ENCODE data around the gene KCNN1. TPM values are rescaled to one million over a fixed set of nuclear protein-coding genes. Genes with fewer than 3 reads are reported as not detected.

KCNN1 gene
- total RNA-seq, 1 experiment from 2014 or later = 0.61 TPM

- no TSS peak for BruUV-seq (replicated peaks)
- CTCF ChIA-PET = interaction anchor here (0.6 kb wide), 1 partner anchor 24 kb away, joined by 3 read pairs; no protein-coding TSS in a partner anchor
Measured at GRCh38 chr19:17972230-17972629, 5.3 kb downstream of the KCNN1 start.

GRCh38 chr19:17973759-17974158, 6.9 kb downstream of the KCNN1 start:
- H3K36me3 ChIP-seq (ENCODE audit: control insufficient read depth in 1 of 2, insufficient read depth in 2 of 2, low read length in 2 of 2) = no peaks in the 10 kb centered on the region
- H3K4me2 ChIP-seq (ENCODE audit: low read length) = no peak overlapping the region
- RAD21 ChIA-PET (ENCODE audit: low non-redundant PET in 1 of 2, low total read pairs in 2 of 2, uncharacterized antibody in 2 of 2, unreplicated experiment in 2 of 2) = no interaction called here
- no peaks in the 10 kb centered on the region for H4K20me1 ChIP-seq (ENCODE audit: insufficient read depth)
- TF ChIP-seq EZH2 (IDR thresholded peaks at IDR 0.05) = no peak
- no peak for TF ChIP-seq ATF3 (IDR thresholded peaks at IDR 0.05)
- TF ChIP-seq, protein P1, sequence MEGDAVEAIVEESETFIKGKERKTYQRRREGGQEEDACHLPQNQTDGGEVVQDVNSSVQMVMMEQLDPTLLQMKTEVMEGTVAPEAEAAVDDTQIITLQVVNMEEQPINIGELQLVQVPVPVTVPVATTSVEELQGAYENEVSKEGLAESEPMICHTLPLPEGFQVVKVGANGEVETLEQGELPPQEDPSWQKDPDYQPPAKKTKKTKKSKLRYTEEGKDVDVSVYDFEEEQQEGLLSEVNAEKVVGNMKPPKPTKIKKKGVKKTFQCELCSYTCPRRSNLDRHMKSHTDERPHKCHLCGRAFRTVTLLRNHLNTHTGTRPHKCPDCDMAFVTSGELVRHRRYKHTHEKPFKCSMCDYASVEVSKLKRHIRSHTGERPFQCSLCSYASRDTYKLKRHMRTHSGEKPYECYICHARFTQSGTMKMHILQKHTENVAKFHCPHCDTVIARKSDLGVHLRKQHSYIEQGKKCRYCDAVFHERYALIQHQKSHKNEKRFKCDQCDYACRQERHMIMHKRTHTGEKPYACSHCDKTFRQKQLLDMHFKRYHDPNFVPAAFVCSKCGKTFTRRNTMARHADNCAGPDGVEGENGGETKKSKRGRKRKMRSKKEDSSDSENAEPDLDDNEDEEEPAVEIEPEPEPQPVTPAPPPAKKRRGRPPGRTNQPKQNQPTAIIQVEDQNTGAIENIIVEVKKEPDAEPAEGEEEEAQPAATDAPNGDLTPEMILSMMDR (IDR thresholded peaks at IDR 0.05 in 2 of 3, conservative IDR thresholded peaks at IDR 0.05 in 1 of 3; ENCODE audit: borderline replicate concordance in 1 of 3, insufficient read depth in 1 of 3, low read depth in 2 of 3, low read length in 2 of 3) = no peak
- no peak for TF ChIP-seq JUND (IDR thresholded peaks at IDR 0.05)
- TF ChIP-seq ZFX (IDR thresholded peaks at IDR 0.05) = no peak
- TF ChIP-seq POLR2A (IDR thresholded peaks at IDR 0.05; ENCODE audit: borderline replicate concordance, extremely low read depth, insufficient read depth, insufficient read length) = no peak
- no peak for TF ChIP-seq MAX (IDR thresholded peaks at IDR 0.05)
- no peak for TF ChIP-seq TCF7L2 (IDR thresholded peaks at IDR 0.05; ENCODE audit: borderline replicate concordance, extremely low read depth, insufficient read depth, insufficient read length)
- no peak for TF ChIP-seq ZBTB33 (IDR thresholded peaks at IDR 0.05; ENCODE audit: extremely low read depth, insufficient replicate concordance, low read length)
- TF ChIP-seq YY1 (IDR thresholded peaks at IDR 0.05; ENCODE audit: extremely low read depth, insufficient replicate concordance, low read depth, low read length) = no peak
- TF ChIP-seq ELF1 (IDR thresholded peaks at IDR 0.05; ENCODE audit: borderline replicate concordance, low read depth) = no peak
- no peak overlapping the region for H3K9ac ChIP-seq (ENCODE audit: low read length)
- no peaks in the 10 kb centered on the region for H3K9me2 ChIP-seq (ENCODE audit: insufficient read depth)
- no peaks in the 10 kb centered on the region for H3K79me2 ChIP-seq (ENCODE audit: insufficient read depth, low read length)
- H3K27me3 ChIP-seq (ENCODE audit: insufficient read depth, low read length) = no peaks in the 10 kb centered on the region
- ATAC-seq = no peak
- POLR2A ChIA-PET = no interaction called here
- H3K4me3 ChIP-seq (replicated peaks in 1 of 2; ENCODE audit: low read depth in 1 of 2, low read length in 2 of 2) = no peak overlapping the region
- no peak overlapping the region for H2AFZ ChIP-seq (ENCODE audit: low read depth, low read length, poor library complexity, severe bottlenecking)
- DNase-seq (ENCODE audit: low read depth, low spot score) = no peak
- H3K27ac ChIP-seq (ENCODE audit: low read depth, low read length) = no peak overlapping the region
- H3K9me3 ChIP-seq (ENCODE audit: control insufficient read depth in 1 of 2, insufficient read depth in 1 of 2, low read depth in 1 of 2, low read length in 2 of 2) = no peaks in the 10 kb centered on the region
- CTCF ChIA-PET = no interaction called here
- no TSS peak for BruUV-seq (replicated peaks)
- H3K4me1 ChIP-seq (ENCODE audit: control insufficient read depth in 1 of 2, insufficient read depth in 2 of 2, low read length in 2 of 2) = no peaks in the 10 kb centered on the region
- intact Hi-C loops (cut with micrococcal nuclease) = no loop called here

More at GRCh38 chr19:17972230-17972629, 5.3 kb downstream of the KCNN1 start:
- H4K20me1 ChIP-seq (ENCODE audit: insufficient read depth) = no peaks in the 10 kb centered on the region
- H3K4me2 ChIP-seq (ENCODE audit: low read length) = no peak overlapping the region
- DNase-seq (ENCODE audit: low read depth, low spot score) = no peak
- H3K9me3 ChIP-seq (ENCODE audit: control insufficient read depth in 1 of 2, insufficient read depth in 1 of 2, low read depth in 1 of 2, low read length in 2 of 2) = no peaks in the 10 kb centered on the region
- ATAC-seq = no peak
- no peak overlapping the region for H3K4me3 ChIP-seq (replicated peaks in 1 of 2; ENCODE audit: low read depth in 1 of 2, low read length in 2 of 2)
- no peaks in the 10 kb centered on the region for H3K27me3 ChIP-seq (ENCODE audit: insufficient read depth, low read length)
- no peak overlapping the region for H3K9ac ChIP-seq (ENCODE audit: low read length)
- RAD21 ChIA-PET (ENCODE audit: low non-redundant PET in 1 of 2, low total read pairs in 2 of 2, uncharacterized antibody in 2 of 2, unreplicated experiment in 2 of 2) = no interaction called here
- H3K4me1 ChIP-seq (ENCODE audit: control insufficient read depth in 1 of 2, insufficient read depth in 2 of 2, low read length in 2 of 2) = no peaks in the 10 kb centered on the region
- H3K9me2 ChIP-seq (ENCODE audit: insufficient read depth) = no peaks in the 10 kb centered on the region
- H2AFZ ChIP-seq (ENCODE audit: low read depth, low read length, poor library complexity, severe bottlenecking) = no peak overlapping the region
- H3K36me3 ChIP-seq (ENCODE audit: control insufficient read depth in 1 of 2, insufficient read depth in 2 of 2, low read length in 2 of 2) = no peaks in the 10 kb centered on the region
- intact Hi-C loops (cut with micrococcal nuclease) = no loop called here
- no peak for TF ChIP-seq EGR1 (IDR thresholded peaks at IDR 0.05; ENCODE audit: low read depth)
- TF ChIP-seq, protein P1 (IDR thresholded peaks at IDR 0.05 in 2 of 3, conservative IDR thresholded peaks at IDR 0.05 in 1 of 3; ENCODE audit: borderline replicate concordance in 1 of 3, insufficient read depth in 1 of 3, low read depth in 2 of 3, low read length in 2 of 3) = no peak
- POLR2A ChIA-PET = no interaction called here
- H3K79me2 ChIP-seq (ENCODE audit: insufficient read depth, low read length) = no peaks in the 10 kb centered on the region
- no peak overlapping the region for H3K27ac ChIP-seq (ENCODE audit: low read depth, low read length)

All from HCT116 (cell line).